Panc1 (cell line): ENCODE results near the gene ADAM33.

ENCODE experiments used
- POLR2AphosphoS5 ChIP-seq: IDR thresholded peaks from 2 replicates; pipeline ENCODE4 v1.6.1; 2012; ENCODE audit warnings: mild to moderate bottlenecking, low read depth, low read length, moderate library complexity
- SIN3A ChIP-seq: IDR thresholded peaks from 2 replicates; pipeline ENCODE4 v1.6.1; 2012; ENCODE audit warnings: low read depth, mild to moderate bottlenecking, low read length, moderate library complexity, borderline replicate concordance; ENCODE audit not compliant: insufficient read depth
- TCF7L2 ChIP-seq: IDR thresholded peaks from 2 replicates; pipeline ENCODE4 v1.6.1; 2011; ENCODE audit warnings: mild to moderate bottlenecking, low read depth, low read length, inconsistent platforms
- TF ChIP-seq, protein P1 (sequence below): fragments of 450-650 bp; IDR thresholded peaks from 2 replicates; pipeline ENCODE4 v1.5.1; 2017; ENCODE audit warnings: mild to moderate bottlenecking
- TF ChIP-seq, protein P2 (sequence below), 2 experiments: IDR thresholded peaks; 2 replicates each; pipeline ENCODE4 v1.6.1; 2011 to 2012; ENCODE audit warnings: low read depth in 2 of 2, control low read depth in 1 of 2, low read length in 1 of 2, mild to moderate bottlenecking in 1 of 2, moderate library complexity in 1 of 2; ENCODE audit not compliant: insufficient read depth in 1 of 2

DNA sequence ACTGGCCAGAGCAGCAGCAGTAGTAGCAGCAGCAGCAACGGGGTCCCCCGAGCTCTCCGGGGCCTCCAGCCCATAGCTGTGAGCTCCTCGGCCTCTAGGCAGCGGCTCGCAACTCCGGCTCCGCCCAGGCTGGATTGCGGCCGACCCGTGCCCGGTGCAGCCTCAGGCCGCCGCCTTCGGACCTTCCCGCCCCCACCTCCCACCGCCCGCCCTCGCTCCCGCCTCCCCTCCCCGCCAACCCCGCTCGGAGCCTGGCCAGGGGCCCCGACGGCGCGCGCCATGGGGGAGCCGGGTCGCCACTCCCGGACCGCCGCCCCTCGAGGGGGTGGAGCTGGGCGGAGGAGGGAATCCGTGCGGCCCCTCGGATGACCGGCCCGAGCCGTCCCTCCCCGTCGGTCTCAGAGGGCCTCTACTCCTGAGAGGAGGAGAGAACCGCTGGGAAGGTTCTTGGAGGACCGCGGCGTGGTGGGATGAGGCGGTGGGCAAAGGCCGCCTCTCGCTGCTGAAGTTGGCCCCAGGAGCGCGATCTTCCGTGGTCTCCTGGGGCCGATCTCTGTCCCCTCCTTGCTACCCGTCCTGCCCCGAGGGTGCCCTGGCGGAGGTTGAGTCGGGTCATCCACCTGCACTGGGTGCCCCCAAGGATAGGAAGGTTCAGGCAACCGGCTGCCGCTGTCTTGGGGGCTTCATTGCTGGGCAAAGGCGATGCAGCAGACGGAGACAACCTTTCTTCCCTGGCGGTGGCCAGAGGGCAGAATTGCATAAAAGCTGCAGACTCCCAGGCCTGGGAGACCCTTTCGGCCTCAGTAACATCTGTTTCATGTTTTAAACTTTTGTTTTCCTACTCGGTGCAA is at the start of gene ADAM33:
- TF ChIP-seq, protein P1, sequence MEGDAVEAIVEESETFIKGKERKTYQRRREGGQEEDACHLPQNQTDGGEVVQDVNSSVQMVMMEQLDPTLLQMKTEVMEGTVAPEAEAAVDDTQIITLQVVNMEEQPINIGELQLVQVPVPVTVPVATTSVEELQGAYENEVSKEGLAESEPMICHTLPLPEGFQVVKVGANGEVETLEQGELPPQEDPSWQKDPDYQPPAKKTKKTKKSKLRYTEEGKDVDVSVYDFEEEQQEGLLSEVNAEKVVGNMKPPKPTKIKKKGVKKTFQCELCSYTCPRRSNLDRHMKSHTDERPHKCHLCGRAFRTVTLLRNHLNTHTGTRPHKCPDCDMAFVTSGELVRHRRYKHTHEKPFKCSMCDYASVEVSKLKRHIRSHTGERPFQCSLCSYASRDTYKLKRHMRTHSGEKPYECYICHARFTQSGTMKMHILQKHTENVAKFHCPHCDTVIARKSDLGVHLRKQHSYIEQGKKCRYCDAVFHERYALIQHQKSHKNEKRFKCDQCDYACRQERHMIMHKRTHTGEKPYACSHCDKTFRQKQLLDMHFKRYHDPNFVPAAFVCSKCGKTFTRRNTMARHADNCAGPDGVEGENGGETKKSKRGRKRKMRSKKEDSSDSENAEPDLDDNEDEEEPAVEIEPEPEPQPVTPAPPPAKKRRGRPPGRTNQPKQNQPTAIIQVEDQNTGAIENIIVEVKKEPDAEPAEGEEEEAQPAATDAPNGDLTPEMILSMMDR = no peak
- TF ChIP-seq, protein P2, sequence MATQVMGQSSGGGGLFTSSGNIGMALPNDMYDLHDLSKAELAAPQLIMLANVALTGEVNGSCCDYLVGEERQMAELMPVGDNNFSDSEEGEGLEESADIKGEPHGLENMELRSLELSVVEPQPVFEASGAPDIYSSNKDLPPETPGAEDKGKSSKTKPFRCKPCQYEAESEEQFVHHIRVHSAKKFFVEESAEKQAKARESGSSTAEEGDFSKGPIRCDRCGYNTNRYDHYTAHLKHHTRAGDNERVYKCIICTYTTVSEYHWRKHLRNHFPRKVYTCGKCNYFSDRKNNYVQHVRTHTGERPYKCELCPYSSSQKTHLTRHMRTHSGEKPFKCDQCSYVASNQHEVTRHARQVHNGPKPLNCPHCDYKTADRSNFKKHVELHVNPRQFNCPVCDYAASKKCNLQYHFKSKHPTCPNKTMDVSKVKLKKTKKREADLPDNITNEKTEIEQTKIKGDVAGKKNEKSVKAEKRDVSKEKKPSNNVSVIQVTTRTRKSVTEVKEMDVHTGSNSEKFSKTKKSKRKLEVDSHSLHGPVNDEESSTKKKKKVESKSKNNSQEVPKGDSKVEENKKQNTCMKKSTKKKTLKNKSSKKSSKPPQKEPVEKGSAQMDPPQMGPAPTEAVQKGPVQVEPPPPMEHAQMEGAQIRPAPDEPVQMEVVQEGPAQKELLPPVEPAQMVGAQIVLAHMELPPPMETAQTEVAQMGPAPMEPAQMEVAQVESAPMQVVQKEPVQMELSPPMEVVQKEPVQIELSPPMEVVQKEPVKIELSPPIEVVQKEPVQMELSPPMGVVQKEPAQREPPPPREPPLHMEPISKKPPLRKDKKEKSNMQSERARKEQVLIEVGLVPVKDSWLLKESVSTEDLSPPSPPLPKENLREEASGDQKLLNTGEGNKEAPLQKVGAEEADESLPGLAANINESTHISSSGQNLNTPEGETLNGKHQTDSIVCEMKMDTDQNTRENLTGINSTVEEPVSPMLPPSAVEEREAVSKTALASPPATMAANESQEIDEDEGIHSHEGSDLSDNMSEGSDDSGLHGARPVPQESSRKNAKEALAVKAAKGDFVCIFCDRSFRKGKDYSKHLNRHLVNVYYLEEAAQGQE (IDR thresholded peaks at IDR 0.05; ENCODE audit: insufficient read depth in 1 of 2, low read depth in 2 of 2, low read length in 1 of 2) = no peak
- TF ChIP-seq TCF7L2 = no peak
- no peak for TF ChIP-seq POLR2AphosphoS5
- TF ChIP-seq SIN3A = no peak
